GM18520 (cell line): Measurements from ENCODE around the gene FHOD1.

Experiments
- ATAC-seq: cut with Tn5 transposase; IDR thresholded peaks from one replicate; pipeline ENCODE4 v1.9.1; 2021; ENCODE audit not compliant: unreplicated experiment

FHOD1 gene

DNA sequence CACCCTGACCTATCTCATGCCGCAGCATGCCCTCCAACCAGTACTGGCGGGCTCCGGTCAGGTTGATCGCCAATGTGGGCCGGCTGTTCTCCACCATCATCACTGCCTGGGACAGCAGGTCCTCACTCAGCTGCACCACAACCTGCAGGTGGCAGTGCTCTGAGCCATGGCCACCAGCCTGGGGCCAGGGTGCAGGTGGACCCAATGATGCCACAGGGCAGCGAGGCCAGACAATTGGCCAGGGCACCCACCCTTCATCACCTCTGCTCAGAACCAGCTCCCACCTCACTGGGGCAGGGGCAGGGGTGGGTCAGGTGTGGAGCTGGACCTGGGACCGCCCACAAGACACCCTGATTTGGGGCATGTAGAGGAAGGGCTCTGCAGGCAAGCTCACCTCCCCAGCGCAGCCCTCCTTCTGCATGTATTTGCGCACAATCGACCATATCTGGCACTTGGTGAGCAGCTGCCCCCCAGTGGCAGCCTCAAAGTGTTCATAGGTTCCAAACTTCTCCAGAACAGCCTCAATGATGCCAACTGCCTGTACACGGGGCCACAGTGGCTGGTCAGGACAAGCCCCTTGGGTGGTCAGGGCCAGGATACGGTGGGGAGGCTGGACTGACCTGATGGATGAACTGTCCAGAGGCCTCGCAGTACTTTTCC lies 67.7 kb downstream of the FHOD1 start:
- no peak for ATAC-seq
